Stimulated activated CD8-positive, alpha-beta memory T cell treated with anti-CD3 and anti-CD28 coated beads, Interleukin-15, amount 100 ng/mL, for 24 hours (primary cell): ENCODE data around the gene LMNTD2.

ENCODE experiments used
- DNase-seq: peaks from one replicate; pipeline ENCODE4 v3.0.0-alpha.2; 2020; ENCODE audit warnings: low read depth

The LMNTD2 gene, protein sequence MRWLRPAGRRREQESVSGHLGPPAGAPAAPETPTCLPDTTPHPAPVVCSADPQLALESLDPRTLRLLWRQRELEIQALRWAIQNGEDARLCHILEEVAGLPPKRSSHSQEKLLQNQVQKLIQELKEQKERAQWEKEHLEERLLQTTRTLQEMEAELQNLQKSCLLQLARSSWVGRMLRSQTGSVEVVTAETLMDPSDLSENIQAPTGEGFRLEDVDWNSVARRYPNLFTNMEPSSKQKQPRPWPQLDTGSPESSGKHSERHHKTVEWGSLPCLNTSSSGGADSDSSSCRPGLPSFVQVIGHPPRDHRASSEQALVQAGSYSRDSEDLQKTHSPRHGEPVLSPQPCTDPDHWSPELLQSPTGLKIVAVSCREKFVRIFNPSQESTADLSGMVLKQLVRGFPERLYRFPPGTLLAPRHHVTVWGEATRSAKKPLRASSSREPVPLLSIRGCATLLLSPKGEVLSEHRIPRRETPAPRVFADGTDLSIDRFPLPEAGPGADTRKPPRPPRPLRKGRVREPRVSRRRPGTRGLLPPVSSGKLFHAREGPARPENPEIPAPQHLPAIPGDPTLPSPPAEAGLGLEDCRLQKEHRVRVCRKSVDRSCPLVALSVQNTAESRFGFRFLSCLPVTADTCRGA

DNA sequence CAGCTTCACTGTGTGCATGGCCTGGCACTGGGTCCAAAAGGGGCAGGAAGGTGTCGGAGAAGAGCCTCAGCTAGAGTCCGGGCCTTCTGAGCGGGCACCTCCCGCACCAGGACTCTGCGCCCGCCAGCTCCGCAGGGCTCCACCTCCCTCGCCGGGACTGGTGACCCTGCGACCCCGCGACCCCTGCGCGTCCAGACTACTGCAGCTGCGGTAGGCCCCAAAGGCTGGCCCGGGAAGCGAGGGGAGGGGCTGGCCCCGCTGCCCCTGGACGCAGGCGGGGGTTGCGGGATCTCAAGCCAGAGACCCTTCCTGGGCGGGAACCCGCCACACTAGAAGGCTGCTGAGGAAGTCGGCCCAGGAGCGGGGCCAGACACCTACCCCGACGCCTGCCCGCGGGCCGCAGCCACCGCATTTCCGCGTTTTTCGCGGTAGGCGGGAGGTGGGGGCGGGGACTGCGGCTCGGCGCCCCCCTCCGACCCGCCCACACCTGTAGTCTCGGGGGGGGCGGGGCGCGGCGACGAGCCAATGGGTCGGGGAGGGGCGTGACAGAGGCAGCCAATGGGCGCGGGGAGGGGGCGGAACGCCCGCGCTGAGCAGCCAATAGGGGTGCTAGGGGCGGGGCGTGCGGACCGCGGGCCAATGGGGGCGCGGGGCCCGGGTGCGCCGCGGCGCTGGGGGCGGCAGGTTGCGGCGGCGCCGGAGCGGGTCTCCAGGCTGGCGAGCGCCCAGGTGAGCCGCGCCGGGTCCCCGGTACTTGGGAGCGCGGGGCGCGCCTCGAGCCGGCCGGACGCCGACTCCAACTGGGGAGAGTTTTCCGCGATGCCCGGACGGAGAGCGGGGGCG, at the start of gene LMNTD2, which contains the start of gene RASSF7:
Gene LMNTD2, minus strand, starts transcription at position 434 of the 843 bp plus-strand sequence. Its CDS starts 22 bp downstream, at position 412.
Gene RASSF7, plus strand, starts transcription at position 666 of the 843 bp plus-strand sequence. CDS start 799 bp downstream, outside the sequence.
- DNase-seq = peak; percentile 93

DNA sequence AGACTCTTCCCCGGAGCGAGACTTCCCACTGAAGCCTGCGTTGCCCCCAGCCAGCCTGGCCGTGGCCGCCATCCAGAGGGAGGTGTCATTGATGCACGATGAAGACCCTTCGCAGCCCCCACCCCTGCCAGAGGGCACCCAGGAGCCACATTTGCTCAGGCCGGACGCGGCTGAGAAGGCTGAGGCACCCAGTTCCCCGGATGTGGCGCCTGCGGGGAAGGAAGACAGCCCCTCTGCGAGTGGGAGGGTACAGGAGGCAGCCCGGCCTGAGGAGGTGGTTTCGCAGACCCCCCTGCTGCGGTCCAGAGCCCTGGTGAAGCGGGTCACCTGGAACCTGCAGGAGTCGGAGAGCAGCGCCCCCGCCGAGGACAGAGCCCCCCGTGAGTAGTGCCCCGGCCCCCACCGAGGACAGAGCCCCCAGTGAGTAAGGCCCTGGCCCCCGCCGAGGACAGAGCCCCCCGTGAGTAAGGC, 48.8 kb upstream of the LMNTD2 start:
- DNase-seq = no peak

DNA sequence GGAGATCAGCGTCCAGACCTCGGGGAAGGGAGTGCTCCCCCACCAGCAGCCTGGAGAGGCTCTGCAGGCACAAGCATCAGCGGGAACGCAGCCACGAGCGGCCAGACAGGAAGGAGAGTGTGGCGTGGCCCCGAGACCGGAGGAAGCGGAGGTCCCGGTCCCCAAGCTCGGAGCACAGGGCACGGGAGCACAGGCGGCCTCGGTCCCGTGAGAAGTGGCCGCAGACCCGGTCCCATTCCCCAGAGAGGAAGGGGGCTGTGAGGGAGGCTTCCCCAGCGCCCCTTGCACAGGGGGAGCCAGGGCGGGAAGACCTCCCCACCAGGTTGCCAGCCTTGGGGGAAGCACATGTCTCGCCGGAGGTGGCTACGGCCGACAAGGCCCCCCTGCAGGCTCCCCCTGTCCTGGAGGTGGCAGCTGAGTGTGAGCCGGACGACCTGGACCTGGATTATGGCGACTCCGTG, 48.3 kb upstream of the LMNTD2 start:
- DNase-seq = no peak

DNA sequence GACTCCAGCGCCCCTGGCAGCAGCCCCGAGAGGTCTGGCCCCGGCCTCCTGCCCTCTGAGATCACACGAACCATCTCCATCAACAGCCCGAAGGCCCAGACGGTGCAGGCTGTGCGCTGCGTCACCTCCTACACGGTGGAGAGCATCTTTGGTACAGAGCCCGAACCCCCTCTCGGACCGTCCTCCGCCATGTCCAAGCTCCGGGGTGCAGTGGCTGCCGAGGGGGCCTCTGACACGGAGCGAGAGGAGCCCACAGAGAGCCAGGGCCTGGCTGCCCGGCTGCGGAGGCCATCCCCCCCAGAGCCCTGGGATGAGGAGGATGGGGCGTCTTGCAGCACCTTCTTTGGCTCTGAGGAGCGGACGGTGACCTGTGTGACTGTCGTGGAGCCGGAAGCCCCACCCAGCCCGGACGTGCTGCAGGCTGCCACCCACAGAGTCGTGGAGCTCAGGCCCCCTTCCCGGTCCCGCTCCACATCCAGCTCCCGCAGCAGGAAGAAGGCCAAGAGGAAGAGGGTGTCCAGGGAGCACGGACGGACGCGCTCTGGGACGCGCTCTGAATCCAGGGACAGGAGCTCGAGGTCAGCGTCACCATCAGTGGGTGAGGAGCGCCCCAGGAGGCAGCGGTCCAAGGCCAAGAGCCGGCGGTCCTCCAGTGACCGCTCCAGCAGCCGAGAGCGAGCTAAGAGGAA, 47.6 kb upstream of the LMNTD2 start:
- no peak for DNase-seq

DNA sequence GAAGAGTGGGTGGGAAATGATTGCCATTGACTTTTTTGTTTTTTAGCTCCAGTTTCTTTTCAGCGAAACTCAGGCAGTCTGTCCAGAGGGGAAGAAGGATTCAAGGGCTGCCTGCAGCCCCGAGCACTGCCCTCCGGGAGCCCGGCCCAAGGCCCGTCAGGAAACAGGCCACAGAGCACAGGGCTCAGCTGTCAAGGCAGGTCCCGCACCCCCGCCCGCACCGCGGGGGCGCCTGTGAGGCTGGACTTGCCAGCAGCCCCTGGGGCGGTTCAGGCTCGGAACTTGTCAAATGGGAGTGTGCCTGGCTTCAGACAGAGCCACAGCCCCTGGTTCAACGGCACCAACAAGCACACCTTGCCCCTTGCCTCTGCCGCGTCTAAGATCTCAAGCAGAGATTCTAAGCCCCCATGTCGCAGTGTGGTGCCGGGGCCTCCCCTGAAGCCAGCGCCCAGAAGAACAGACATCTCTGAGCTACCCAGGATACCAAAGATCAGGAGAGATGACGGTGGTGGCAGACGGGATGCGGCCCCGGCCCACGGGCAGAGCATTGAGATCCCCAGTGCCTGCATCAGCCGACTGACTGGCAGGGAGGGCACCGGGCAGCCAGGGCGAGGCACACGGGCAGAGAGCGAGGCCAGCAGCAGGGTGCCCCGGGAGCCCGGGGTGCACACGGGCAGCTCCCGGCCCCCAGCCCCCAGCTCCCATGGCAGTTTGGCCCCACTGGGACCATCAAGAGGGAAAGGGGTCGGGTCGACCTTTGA, 46.7 kb upstream of the LMNTD2 start:
- no peak for DNase-seq

DNA sequence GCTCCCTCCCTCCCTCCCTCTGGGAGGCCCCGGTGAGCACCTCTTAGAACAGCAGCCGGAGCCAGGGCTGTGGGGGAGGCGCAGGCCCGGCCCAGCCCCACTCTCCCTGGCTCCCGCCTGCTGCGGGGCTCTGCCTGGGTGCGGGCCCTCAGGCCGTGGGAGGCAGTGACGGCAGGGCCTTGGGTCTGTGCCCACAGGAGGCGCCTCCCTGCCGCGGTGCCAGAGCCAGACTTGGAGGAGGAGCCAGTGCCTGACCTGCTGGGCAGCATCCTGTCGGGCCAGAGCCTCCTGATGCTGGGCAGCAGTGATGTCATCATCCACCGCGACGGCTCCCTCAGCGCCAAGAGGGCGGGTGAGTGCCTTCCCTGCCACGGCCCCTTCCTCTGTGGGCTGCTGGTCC, 45.7 kb upstream of the LMNTD2 start:
- no peak for DNase-seq

DNA sequence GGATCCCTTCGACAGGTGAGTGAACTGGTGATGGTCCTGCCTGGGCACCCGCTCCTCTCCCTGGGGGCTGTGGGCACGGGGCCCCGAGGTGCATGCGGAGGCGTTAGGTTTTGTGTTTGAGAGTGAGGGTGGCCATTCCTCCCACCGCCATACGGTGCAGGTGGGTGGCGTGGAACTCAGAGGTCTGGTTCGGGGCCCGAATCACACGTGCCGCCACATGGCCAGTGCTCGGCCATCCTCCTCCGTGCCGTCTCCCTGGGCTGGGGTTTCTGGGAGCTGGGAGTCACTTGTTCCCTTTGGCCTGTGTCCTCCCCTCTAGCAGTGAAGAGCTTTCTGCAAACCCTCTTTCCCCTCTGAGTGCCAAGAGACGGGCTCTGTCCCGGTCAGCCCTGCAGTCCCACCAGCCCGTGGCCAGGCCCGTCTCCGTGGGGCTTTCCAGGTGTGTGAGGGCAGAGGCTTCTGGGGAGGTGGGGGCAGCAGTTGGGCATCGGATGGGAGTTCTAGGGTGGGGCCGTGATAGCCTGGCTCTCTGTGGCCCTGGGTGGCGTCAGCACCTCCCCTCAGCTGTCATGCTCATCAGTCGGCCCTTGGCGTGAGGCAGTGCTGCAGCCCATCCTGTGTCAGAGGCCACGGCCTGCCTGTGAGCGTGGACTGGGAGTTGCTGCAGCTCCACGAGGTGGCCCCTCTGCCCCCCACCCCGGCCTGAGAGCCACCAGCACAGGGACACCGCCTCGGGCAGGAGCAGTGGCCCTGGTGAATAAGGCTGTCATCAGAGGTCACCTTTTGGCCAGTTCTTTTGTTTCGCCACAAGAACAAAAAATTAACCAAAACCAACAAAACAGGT, 45.0 kb upstream of the LMNTD2 start:
- DNase-seq = no peak

DNA sequence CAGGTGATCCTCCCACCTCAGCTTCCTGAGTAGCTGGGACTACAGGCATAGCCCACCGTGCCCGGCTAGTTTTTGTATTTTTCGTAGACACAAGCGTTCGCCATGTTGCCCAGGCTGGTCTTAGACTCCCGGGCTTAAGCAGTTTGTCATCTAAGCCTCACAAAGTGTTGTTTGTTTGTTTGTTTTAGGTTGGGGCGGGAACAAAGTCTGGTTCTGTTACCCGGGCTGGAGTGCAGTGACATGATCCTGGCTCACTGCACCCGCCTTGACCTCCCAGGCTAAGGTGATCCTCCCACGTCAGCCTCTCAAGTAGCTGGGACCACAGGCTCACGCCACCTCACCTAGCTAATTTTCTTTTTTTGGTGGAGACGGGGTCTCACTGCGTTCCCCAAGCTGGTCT, 42.6 kb upstream of the LMNTD2 start:
- no peak for DNase-seq

DNA sequence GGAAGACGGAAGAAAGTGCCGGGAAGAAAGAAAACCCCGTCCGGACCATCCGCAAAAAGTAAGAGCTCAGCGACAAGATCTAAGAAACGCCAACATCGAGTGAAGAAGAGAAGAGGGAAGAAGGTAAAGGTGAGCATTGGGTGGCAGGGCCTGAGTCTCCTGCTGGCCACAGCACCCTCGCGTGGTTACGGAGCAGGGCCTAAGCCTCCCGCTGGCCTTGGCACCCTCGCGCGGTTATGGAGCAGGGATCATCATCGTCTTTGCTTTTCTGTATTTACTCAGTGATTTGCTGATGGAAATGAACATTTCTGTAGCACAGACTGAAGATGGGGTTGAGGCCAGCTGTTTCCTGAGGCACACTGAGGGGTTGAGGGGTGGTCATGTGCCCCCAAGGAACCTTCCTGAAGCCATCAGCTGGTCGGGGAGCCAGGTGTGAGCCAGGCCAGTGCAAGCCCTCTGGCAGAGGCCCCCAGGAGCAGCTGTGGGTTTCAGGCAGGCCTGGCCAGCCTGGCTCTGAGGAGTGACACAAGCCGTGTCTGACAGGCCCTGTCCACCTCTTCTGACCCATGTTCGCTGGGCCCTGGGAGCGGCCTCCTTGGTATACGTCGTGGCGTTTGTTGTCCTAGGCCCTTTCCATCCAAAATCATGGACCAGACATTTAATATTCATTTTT, 41.2 kb upstream of the LMNTD2 start:
- no peak for DNase-seq

DNA sequence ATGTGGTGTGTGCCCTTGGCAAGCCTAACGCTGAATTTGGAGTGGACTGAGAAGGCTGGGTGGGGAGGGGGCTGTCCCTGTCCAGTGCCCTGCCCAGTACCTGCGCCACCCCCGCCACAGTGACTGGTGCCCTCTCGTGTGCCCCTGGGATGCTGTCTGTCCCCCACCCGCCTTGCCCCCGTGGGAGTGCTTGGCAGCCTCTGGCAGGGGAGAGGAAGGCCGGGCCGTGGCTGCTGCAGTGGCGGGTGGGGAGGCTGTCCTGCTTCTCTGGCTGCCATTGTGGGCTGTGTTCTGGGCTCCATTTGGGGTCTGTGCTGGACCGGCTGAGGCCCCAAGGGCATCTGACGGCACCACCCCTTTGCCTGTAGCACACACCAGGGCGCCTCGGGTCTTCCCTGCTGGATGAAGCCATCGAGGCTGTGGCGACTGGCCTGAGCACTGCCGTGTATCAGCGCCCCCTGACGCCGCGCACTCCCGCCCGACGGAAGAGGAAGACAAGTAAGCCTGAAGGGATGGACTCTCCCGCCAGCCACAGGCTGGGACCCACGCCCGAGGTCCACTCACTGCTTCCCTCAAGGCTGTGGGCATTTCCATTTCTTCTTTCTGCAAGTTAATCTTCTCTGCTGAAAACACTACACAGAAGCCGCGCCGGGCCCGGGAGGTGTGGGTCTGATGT, 37.6 kb upstream of the LMNTD2 start:
- no peak for DNase-seq

DNA sequence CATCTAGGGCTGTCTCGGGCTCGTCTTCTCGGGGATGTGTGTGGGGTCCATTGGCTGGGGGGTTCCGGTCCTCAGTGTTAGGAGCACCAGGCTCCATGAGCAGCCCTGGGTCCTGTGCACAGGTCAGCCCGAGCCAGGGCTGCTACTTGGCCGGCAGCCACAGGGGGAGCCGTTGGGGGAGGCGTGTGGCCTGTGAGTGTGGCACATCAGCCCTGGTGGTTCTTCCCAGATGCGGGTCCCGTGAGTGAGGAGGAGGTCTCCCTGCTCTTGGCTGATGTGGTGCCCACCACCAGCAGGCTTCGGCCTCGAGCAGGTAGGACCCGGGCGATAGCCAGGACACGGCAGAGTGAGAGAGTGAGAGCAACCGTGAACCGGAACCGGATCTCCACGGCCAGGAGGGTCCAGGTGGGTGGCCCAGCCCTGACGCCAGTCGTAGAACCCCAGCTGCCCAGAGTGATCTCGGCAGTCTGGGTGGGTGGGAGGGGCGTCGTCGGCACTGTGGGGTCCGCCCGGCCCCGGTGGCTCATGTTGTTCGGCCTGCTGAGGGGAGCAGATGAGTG, 36.7 kb upstream of the LMNTD2 start:
- DNase-seq = no peak

DNA sequence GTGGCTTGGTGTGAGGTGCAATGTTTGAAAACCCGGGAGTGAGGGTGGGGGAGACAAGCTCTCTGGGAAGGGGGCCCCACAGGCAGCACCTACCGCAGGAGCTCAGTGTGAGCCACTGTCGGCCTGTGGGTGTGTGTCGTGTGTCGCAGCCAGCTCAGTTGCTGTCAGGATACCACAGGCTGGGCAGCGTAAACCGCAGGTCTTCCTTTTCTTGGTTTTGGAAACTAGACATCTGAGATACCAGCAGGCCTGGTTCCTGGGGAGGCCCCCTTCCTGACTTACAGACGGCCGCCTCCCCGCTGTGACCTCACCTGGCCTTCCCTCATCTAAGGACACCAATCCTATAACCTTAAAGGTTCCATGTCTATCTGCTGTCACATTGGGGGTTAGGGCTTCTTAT, 35.8 kb upstream of the LMNTD2 start:
- no peak for DNase-seq

DNA sequence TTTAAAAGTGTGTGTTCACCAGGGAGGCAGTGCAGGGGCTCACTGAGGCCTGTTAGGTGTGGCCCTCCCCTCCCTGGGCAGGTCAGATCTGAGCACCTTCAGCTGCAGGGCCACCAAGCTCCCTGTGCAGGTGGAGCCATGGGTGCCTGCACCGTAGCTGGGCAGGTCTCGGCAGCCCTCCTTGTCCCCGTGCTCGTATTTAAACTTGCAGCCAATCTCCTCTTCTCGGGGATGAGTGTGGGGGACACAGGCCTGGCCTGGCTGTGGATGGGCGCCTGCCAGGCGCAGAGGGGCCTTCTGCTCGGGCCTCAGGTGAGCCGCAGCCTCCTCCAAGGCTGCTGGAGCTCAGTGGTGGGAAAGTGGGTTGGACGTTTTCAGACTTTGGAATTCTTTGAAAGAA, 34.9 kb upstream of the LMNTD2 start:
- DNase-seq = no peak

DNA sequence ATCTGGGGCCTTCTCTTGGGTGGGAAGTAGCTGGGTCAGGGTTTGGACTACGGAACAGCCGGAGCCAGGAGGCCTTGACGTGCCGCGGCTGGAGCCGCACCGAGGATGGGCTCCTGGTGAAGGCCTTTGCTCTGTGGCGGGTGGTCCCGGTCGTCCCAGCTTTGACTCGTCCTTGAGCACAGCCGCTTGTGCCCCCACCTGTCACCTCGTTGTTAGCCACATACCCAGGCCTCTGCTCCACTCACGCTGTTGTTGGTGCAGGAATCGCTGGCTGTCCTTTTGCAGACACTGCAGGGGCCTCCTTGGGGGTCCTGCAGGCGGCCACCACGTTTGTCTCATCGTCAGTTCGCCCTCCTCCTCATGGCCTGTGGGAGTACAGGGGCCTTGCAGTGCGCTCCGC, 32.8 kb upstream of the LMNTD2 start:
- DNase-seq = no peak

DNA sequence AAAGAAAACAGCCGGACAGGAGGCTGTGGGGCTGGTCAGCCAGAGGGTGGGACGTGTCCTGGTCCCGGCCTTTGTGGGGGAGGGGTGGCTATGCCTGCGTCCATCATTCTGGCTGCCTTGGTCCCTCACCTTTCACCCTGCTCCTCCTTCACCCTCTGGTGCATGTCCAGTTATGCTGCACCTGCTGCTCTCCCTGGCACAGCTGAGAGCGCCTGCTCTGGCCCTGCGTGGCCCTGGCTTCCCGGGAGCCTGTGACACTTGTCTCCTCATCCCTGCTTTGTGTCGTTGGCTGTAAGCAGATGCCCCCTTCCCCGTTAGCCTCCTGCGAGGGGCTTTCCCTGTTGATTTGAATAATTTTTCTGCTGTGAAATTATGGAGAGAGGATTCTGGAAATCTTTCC, 32.4 kb upstream of the LMNTD2 start:
- DNase-seq = no peak

DNA sequence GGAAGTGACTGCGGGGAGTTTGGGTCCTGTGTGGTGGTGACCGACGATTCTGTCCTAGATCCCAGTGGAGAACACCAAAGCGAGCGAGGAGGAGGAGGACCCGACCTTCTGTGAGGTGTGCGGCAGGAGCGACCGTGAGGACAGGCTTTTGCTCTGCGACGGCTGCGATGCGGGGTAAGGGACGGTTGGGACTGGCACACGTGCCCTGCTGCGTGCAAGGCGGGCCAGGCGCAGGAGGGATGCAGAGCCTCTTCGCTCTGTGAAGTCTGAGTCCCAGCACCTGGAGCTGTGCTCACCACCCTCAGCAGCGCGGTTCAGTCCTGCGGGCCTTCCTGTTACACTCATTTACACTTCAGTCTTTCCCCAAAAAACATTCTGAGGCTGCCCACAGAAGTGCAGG, 32.0 kb upstream of the LMNTD2 start:
- DNase-seq = no peak

DNA sequence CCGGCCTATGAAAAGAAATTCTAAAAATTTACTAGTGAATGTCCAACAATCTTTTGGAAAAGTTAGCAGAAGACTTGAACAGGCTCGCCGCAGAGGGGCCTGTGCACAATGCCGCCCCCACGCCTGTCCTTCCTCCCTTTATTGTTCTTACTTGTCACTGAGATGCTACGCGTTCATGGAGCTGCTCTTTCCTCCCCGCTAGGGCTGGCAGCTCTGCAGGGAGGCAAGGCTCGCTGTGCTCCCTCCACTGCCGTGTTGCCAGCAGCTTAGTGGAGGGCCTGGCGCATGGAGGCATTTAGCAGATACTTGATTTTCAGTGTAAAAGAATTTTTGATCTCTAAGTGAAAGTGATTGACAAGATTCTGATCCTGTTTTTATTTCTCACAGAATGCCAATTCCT, 30.5 kb upstream of the LMNTD2 start:
- no peak for DNase-seq

DNA sequence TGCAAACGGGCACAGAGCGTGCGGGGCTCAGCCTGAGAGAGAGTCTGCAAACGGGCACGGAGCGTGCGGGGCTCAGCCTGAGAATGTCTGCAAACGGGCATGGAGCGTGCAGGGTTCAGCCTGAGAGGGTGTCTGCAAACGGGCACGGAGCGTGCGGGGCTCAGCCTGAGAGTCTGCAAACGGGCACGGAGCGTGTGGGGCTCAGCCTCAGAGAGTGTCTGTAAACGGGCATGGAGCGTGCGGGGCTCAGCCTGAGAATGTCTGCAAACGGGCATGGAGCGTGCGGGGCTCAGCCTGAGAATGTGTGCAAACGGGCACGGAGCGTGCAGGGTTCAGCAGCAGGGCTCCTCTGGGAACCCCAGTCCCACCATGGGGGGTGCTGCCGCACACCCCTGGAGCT, 29.3 kb upstream of the LMNTD2 start:
- no peak for DNase-seq

DNA sequence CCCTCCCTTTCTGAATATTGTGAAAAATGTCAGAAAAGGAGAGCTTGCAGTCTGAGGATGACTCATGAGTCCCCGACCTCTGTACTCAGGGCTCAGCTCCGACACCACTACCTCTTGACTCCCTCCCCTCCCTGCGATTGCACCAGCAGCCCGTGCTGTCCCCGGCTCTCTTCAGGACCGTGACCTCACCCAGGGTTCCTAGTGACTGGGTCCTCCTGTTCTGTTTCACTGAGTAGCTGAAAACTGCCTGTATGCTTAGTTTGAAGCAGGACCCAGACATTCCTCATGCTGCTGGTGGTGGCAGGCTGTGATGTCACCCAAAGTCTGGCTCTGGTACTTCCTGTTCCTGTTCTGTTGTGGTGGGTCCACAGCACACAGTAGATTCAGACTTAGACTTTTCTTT, 27.4 kb upstream of the LMNTD2 start:
- DNase-seq = no peak
